HUDEP-2 (cell line): ENCODE results near the gene GPR179.
A peak's percentile ranks its signal among the peaks of the same experiment; 100 is the strongest.

Source experiments
- DNase-seq, 76 experiments: peaks; one replicate each; lab custom pipeline; 2025; ENCODE audit not compliant: unreplicated experiment in 76 of 76; lab: John Stamatoyannopoulos, UW

The GPR179 gene

GRCh38 chr17:38349097-38349730, 5.5 kb upstream of the GPR179 start:
- peak in 72 of 76 experiments; percentile 9 to 88 (median 73) for DNase-seq

DNA sequence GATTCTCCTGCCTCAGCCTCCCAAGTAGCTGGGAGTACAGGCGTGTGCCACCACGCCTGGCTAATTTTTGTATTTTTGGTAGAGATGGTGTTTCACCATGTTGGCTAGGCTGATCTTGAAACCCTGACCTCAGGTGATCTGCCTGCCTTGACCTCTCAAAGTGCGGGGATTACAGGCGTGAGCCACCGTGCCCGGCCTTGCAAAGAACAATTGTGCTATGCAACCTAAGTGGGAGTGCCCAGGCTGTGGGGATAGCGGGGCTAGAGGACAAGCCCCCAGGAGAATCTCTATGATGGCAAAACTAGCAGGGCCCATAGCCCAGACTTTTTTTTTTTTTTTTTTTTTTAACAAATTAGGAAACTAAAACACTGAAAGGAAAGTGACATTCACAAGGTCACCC, 2.0 kb upstream of the GPR179 start:
- DNase-seq: no peak

DNA sequence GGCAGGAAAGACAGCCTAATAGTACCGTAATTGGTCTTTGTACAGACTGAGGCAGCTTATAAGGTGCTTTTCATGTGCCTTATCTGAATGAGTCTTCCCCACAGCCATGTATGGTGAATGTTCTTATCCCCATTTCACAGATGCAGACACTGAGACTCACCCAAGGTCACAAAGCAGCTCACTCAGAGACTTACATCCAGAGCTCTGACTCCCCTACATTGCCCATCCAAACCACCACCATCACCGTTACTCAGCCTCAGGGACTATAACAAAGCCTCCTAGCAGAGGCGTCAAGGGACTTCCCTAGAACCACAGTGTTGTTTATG, 627 bp upstream of the GPR179 start:
- DNase-seq: no peak

DNA sequence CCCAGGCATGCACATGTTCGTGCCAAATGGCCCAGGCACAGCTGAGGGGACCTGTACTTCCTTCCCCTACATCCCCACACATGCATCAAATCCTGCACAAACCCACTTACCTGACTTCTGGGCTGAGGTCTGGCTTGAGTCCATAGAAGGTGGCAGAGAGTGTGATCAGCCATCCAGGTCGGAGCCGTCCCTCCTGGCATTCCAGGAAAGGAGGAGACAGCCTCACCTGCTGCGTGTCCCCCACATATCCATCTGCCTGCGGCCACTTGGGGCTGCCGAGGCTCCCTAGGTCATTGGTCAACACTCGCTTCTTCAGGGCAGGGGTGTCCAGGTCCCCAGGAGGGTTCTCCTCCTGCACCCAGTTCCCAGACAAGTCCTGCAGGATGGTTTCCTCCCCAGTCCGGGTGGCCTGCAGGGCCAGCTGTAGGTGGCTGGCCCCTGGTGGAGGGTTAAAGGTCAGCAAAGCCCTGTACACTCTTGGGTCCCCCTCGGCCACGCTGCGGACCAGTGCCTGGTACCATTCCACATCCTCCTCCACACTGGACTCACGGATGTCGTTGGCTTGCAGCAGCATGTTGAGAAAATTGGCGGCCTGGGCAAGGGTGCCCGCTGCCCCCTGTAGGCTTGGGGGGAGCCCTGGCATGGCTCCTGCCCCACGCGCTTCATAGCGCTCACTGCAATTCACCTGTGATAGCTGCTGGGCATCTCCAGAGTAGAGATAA, 709 bp downstream of the GPR179 start:
- DNase-seq: no peak

DNA sequence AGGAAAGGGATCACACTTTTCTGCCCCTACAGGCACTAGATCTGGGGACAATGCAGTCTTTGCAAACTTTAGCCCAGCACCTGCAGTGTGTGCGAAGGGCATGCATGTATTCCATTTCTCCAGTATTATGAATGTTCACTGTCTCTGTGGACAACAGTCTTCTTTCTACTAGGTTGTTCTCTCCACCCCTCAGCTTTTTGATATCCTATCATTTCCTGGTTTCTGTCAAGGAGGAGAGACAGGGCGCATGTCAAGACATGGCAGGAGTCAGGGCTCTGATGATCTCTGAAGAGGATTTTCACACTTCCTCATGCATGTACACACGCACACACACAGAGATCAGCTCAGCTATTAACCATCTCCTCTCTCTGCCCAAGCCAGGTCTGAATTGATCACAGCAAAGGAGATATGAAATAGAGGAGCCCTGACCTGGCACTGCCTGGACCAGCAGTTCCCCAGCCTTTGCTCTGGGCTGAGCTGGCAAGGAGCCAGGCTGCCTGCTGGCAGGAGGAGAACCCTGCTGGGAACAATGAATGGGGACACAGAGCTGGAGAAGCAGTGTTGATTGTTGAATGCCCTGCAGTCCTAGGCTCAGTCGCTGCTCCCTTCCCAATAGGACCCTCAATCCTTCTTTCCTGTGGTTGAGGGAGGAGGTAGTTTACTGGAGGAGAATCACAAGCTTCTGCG, 2.6 kb downstream of the GPR179 start:
- DNase-seq: peak in 20 of 76 experiments; percentile 3 to 35 (median 12)

DNA sequence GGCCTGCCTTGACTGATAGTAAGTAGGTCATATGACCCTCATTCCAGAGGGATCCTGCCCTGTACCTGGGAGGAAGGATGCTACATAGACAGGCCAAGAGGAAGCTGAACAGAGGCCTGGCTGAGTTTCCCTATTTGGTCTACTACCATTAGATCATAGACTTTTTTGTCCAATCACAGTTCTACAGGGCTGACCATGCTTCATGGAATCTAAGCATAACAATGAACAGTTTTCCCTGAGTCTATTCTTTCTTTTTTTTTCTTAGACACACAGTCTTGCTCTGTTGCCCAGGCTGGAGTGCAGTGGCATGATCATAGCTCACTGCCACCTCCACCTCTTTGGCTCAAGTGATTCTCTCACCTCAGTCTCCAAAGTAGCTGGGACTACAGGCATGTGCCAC, 3.9 kb downstream of the GPR179 start:
- DNase-seq: no peak

DNA sequence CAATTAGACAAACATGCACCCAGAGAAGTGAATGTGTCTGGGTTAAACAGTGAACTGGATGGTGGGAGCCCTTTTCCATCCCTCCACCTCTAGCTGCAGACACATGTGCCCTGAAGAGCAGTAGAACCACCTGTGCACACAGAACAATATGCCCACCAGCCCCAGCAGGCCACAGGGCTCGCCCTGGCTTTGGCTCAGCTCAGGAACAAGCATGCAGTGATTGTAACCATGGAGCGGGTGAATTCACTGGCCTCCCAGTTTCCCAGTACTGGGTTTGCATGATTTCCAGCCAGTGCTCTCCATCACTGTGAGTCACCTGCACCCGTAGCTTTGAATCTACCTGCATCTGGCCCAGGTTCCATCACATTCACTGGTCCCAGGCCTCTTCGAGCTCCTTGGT, 5.2 kb downstream of the GPR179 start:
- no peak for DNase-seq

DNA sequence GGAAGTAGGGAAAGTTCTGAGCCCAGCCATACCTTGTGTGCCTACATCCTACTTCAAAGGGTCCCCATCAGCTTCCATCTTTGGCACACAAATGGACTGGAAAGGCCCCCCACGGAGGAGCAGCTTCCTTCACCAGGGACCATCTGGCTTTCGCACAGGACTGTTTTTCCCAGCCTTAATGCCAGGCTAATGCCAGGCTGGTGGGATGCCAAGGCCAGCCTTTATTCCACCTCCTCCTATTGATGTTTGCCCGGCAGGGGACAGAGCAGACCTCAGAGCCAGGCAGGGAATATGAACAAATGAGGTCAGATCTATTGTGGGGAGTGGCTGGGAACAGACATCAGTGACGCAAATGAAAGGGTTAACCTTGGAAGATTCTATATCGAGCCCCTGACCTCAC, 5.7 kb downstream of the GPR179 start:
- no peak for DNase-seq

DNA sequence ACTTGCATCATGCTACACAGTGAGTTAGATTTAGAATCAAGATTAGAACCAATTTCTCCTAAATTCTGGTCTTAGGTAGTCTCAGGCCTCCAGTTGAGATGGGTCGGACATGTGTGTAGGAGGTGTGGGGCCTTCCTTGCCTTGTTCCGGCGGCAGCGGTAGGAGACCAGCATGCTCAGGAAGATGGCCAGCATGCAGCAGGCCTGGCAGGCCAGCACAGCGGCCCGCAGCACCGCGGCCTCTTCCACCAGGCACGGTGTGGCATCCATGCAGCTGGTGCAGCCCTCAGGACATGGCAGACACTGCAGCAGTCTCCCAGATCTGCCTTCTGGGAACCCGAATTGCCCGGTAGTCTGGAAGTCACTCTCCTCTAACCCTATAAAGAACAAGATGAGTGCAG, 6.9 kb downstream of the GPR179 start:
- no peak for DNase-seq

DNA sequence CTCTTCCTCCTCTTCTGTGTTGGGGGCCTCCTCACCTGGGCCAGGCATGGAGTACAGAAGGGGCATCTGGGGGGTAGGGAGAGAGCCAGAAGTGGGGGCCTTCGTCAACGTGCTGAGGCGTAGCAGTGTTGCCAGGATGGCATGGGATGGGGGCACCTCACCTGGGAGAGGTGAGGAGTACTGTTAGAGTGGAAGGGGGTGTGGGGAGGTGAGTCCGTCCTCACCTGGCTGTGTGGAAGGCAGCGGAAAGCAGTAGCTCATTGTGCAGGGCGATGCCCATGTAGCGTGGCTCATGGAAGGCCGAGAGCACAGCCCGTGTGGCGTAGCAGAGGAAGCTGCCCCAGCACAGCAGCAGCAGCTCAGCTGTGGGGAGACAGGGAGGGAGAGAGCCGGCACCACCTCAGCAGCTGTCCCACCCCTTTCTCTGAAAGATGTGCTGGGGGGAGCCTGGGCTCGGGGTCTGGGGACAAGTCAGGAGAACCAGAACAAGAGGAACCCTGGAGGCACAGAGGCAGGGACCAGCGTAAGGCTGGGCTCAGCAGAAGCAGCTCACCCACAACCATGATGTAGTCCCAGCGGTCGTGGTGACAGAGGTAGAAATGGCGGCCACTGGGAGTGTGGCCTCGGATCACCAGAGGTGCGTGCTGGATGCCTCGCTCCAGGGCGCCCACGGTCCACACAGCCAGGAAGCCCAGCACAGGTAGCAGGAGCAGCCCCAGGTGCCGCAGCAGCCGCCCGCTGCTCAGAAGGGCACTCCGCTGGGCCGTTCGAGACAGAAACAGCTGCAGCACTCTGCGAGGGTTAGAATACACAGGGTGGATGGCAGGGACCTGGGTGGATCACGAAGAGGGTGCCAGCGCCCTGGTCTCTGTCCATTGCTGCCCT, 9.0 kb downstream of the GPR179 start:
- no peak for DNase-seq

- DNase-seq: peak in 49 of 76 experiments; percentile 8 to 67 (median 34)
Observed at GRCh38 chr17:38333635-38334295, 10.0 kb downstream of the GPR179 start.

DNA sequence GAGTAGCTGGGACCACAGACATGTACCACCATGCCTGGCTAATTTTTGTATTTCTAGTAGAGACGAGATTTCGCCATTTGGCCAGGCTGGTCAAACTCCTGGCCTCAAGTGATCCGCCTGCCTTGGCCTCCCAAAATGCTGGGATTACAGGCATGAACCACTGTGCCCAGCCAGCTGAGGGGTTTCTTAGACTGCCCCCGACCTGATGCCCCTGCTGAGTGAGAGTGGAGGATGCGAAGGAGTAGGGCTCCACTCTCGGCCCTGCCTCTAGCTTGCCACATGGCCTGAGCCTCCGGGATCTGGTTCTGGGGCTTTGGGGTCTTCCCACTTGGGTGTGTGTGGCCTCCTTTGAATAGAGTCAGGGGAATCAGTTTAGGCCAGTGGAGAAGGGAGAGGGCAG, 11.0 kb downstream of the GPR179 start:
- no peak for DNase-seq

GRCh38 chr17:38330941-38331411, 12.8 kb downstream of the GPR179 start:
- DNase-seq: no peak

DNA sequence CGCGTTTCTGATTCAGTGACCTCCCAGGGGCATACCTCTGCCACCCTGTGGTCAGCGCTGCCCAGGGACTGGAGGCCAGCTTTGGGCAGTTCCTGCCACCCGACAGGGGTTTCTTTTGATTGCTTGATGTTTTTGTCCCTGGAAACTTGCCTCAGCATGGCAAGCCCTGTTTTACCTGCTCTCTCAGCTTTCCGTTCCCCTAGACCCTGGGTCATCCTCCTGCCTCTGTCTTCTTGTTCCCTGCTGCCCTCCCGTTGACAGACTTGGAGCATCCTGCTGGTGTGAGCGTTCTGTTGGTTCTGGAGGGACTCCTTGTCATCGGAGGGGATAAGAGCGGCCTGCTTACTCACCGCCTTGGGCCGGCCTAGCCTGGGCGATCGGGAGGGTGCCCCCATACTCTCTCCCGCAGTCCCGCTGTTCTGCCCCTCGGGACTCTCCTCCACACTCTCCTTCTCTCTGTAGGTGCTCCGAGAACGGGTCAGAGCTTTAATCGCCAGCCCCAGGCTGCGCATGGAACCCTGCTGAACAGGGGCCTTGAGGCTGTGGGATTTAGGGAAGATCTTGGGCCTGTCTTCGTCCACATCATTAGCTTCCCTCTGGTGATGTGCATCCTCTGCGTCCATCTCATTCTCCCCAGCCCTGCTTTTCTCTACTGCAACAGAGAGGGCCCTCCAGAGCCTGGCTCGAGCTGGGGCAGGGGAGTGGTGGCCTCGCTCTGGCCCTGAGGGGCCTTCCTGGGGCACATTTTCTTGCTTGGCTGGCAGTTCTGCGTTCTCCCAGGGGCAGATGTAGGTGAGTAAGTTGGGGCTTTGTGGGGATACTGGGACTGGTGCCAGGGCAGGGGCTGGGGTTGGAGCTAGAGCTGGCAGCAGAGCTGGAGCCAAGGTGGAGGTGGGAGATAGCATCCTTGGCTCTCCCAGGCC, 13.7 kb downstream of the GPR179 start:
- DNase-seq: no peak

- DNase-seq: no peak
Observed at GRCh38 chr17:38329284-38329683, 14.5 kb downstream of the GPR179 start.

DNA sequence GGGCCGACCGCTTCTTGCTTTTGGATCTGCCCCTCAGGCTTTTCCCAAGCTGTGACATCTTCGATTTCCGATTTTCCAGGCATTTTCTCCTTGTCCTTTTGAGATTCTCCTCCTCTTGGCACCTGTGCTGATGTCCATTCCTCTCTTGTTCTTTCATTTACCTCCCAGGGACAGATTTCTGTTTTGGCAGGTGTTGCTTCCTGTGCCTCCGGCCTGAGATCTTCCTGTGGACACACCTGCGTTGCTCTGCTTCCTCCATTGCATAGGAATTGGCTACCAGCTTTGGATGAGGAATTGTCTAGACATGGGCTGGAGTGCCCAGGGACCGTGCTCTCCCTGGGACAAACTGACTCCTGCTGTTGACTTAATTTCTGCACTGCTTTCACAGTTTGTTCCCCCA, 15.1 kb downstream of the GPR179 start:
- no peak for DNase-seq

GRCh38 chr17:38327936-38328335, 15.8 kb downstream of the GPR179 start:
- no peak for DNase-seq

DNA sequence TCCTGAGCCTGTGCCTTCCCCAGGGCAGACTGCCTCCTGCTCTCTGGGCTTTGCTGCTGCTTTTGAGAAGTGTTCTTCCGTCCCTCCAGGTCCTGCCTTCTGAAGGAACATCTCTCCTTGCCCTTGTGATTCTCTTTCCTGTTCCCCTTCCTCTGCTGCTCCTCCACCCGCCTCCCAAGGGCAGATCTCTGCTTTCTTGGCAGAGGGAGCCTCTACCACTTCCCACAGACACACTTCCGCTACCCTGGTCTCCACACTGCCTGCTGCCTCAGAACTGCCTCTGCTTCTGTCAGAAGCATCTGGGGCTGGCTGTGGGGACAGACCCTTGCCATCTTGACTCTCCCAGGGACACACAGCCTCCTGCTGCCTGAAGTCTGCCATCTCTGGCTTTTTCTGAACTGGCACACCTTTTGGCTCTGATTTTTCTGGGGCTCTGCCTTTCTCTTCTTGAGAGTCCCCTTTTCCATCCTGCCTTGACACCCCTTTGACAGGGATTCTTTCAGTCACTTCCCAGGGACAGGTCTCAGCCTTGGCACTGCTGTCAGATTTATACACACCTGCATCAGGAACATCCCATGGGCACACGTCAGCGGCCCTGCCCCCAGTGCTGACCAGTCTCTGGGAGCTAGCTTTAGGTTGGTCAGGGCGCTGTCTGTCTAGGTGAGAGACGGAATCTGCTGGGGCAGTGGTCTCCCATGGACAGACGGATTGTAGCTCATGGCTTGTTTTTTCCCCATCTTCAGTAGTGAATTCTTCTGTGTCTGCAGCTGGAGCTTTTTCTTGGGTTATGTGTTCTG, 16.6 kb downstream of the GPR179 start:
- DNase-seq: no peak
